ENCODE data around the gene FKBP1A.

DNA sequence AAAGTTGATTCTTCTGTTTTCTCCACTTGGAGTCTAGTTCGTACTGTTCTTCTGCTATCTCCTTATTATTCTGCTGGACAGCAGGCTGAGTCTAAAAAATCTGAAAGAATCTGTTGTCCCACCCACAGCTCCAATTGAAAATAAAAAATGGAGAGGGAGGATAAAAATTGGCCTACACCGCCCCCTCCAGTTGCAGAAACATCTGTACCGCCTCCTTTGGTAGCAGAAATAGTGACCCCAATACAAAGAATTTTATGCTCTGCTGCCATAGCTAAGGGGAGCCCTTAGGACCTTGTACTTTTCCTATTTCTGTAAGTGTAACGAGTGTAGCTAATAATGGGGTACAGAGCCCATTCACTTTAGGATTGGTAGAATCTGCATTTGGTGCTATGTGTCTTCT, 4.9 kb upstream of the FKBP1A start:
- TF ChIP-seq POLR2A (IDR thresholded peaks at IDR 0.05): no peak
- TF ChIP-seq, protein P1, sequence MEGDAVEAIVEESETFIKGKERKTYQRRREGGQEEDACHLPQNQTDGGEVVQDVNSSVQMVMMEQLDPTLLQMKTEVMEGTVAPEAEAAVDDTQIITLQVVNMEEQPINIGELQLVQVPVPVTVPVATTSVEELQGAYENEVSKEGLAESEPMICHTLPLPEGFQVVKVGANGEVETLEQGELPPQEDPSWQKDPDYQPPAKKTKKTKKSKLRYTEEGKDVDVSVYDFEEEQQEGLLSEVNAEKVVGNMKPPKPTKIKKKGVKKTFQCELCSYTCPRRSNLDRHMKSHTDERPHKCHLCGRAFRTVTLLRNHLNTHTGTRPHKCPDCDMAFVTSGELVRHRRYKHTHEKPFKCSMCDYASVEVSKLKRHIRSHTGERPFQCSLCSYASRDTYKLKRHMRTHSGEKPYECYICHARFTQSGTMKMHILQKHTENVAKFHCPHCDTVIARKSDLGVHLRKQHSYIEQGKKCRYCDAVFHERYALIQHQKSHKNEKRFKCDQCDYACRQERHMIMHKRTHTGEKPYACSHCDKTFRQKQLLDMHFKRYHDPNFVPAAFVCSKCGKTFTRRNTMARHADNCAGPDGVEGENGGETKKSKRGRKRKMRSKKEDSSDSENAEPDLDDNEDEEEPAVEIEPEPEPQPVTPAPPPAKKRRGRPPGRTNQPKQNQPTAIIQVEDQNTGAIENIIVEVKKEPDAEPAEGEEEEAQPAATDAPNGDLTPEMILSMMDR (IDR thresholded peaks at IDR 0.05): no peak
